Fibroblast of upper back skin (primary cell): Measurements from ENCODE around the gene FOXB2.
"Not testable (repeated sequence)": the region's sequence is repeated elsewhere in the genome, so short reads cannot be mapped to it uniquely, and the experiment has no call there.

Experiments
- DNase-seq: peaks from one replicate; pipeline ENCODE4 v3.0.0-alpha.2; 2013

FOXB2 gene

GRCh38 chr9:77019236-77019925, at the start of gene FOXB2:
FOXB2 (plus strand) TSS chr9:77019655; CDS start chr9:77019655, 0 bp downstream.
- no peak for DNase-seq

- no peak for DNase-seq
Measured at GRCh38 chr9:76969716-76970115, 49.7 kb upstream of the FOXB2 start.

GRCh38 chr9:76978831-76979230, 40.6 kb upstream of the FOXB2 start:
- not testable (repeated sequence) for DNase-seq

GRCh38 chr9:76980566-76980965, 38.9 kb upstream of the FOXB2 start:
- DNase-seq = no peak

GRCh38 chr9:76984486-76984885, 35.0 kb upstream of the FOXB2 start:
- DNase-seq = no peak

- DNase-seq = peak; percentile 6
Measured at GRCh38 chr9:76985581-76985980, 33.9 kb upstream of the FOXB2 start.

- DNase-seq = peak; percentile 56
Measured at GRCh38 chr9:76987594-76988200, 31.8 kb upstream of the FOXB2 start.

GRCh38 chr9:76988941-76989340, 30.5 kb upstream of the FOXB2 start:
- DNase-seq = no peak

GRCh38 chr9:76989501-76989900, 30.0 kb upstream of the FOXB2 start:
- no peak for DNase-seq

- DNase-seq = peak; percentile 30
Measured at GRCh38 chr9:76996700-76997099, 22.8 kb upstream of the FOXB2 start.

- DNase-seq = no peak
Measured at GRCh38 chr9:76999261-76999660, 20.2 kb upstream of the FOXB2 start.

- no peak for DNase-seq
Measured at GRCh38 chr9:77000330-77000729, 19.1 kb upstream of the FOXB2 start.

- no peak for DNase-seq
Measured at GRCh38 chr9:77003366-77003765, 16.1 kb upstream of the FOXB2 start.

GRCh38 chr9:77005216-77005615, 14.2 kb upstream of the FOXB2 start:
- peak; percentile 15 for DNase-seq

GRCh38 chr9:77010527-77010926, 8.9 kb upstream of the FOXB2 start:
- DNase-seq = no peak

- DNase-seq = peak; percentile 28
Measured at GRCh38 chr9:77011973-77012821, 7.3 kb upstream of the FOXB2 start.

- DNase-seq = no peak
Measured at GRCh38 chr9:77013206-77013931, 6.1 kb upstream of the FOXB2 start.

GRCh38 chr9:77013932-77014596, 5.4 kb upstream of the FOXB2 start:
- DNase-seq = no peak

GRCh38 chr9:77014597-77015263, 4.7 kb upstream of the FOXB2 start:
- no peak for DNase-seq

- no peak for DNase-seq
Measured at GRCh38 chr9:77015327-77016048, 4.0 kb upstream of the FOXB2 start.

GRCh38 chr9:77016121-77016525, 3.3 kb upstream of the FOXB2 start:
- no peak for DNase-seq
